Right atrium auricular region (tissue), 2 donors: ENCODE results near the gene KTN1. TPM values are rescaled to one million over a fixed set of nuclear protein-coding genes. Genes with fewer than 3 reads are reported as not detected.

Experiments used
- DNase-seq: peaks from one replicate; pipeline ENCODE4 v3.0.0-alpha.2; 2019; ENCODE audit warnings: low spot score
- H3K27ac ChIP-seq, 2 donors: fragments of 200-600 bp; sonication (generic); 1 replicate in 1 of 2; 2 replicates in 1 of 2; pipeline ENCODE4 v1.5.1; 2016 to 2019
- H3K27me3 ChIP-seq, 2 donors: fragments of 200-600 bp; sonication (generic); one replicate each; pipeline versions ENCODE4 v1.5.1 to v1.6.0; 2017 to 2019
- H3K36me3 ChIP-seq: fragments of 200-600 bp; sonication (generic); one replicate; pipeline ENCODE4 v1.5.1; 2016
- H3K4me1 ChIP-seq, 2 donors: fragments of 200-600 bp; sonication (generic); one replicate each; pipeline versions ENCODE4 v1.5.1 to v1.6.0; 2017 to 2019
- H3K4me3 ChIP-seq, 2 donors: fragments of 200-600 bp; sonication (generic); 1 replicate in 1 of 2; 2 replicates in 1 of 2; pipeline ENCODE4 v1.5.1; 2017 to 2019; ENCODE audit warnings: mild to moderate bottlenecking in 1 of 2, moderate library complexity in 1 of 2
- H3K9me3 ChIP-seq, 2 donors: fragments of 200-600 bp; sonication (generic); one replicate each; pipeline ENCODE4 v1.5.1; 2019
- CTCF ChIP-seq, 2 donors: fragments of 200-600 bp; sonication (generic); IDR thresholded peaks; one replicate each; pipeline ENCODE4 v1.5.1; 2019; ENCODE audit warnings: antibody characterized with exemption in 2 of 2
- total RNA-seq, 2 donors: library from RNA; depleted of rRNA; stranded (reverse); fragments of >200 nt; gene quantifications; one replicate each; pipeline ENCODE4 v1.1.0, GENCODE V29; 2016

Gene KTN1
- total RNA-seq, 2 donors from 2014 or later = 128 to 209 TPM

GRCh38 chr14:55605793-55606192 lies 25.8 kb downstream of the KTN1 start:
- Histone ChIP-seq H3K4me1 (peaks cover 0 to 50% of the 10 kb centered on the region in 2 donors), H3K4me3 (no peak overlapping the region), H3K27ac (no peak overlapping the region), H3K36me3 (no peaks in the 10 kb centered on the region), H3K9me3 (no peaks in the 10 kb centered on the region), H3K27me3 (no peaks in the 10 kb centered on the region)
- TF ChIP-seq CTCF (IDR thresholded peaks at IDR 0.05) = no peak
- DNase-seq = no peak

GRCh38 chr14:55607386-55607785 lies 27.4 kb downstream of the KTN1 start:
- H3K27me3 ChIP-seq = no peaks in the 10 kb centered on the region

DNA sequence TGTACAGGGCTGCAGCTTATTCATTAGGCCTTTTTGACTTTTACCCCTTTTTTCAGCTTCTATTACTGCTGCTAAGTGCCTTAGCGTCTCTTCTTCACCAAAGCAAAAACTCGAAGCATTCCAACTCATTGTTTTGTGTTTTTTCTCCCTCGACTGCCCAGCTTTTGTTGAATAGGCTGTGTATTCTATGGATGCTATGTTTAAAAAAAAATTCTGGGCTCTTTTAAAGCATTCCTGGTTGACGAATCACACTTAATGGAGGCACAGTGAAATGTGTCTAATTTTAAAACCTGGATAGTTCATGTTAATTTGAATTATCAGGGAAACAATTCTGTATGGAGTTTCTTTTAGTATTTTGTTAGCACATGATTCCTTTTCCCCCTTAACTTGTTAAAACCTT lies 29.7 kb downstream of the KTN1 start:
- no peak for TF ChIP-seq CTCF (IDR thresholded peaks at IDR 0.05)
- Histone ChIP-seq H3K4me3 (no peak overlapping the region), H3K4me1 (peaks cover 0 to 30% of the 10 kb centered on the region in 2 donors), H3K27ac (no peak overlapping the region), H3K27me3 (no peaks in the 10 kb centered on the region), H3K9me3 (no peaks in the 10 kb centered on the region), H3K36me3 (no peaks in the 10 kb centered on the region)
- DNase-seq = no peak

More at GRCh38 chr14:55607386-55607785, 27.4 kb downstream of the KTN1 start:
- peaks cover 0 to 43% of the 10 kb centered on the region in 2 donors for H3K4me1 ChIP-seq
- no peak overlapping the region for H3K27ac ChIP-seq
- H3K4me3 ChIP-seq = no peak overlapping the region
- no peak for DNase-seq
- no peaks in the 10 kb centered on the region for H3K9me3 ChIP-seq
- TF ChIP-seq CTCF (IDR thresholded peaks at IDR 0.05) = no peak
- no peaks in the 10 kb centered on the region for H3K36me3 ChIP-seq

DNA sequence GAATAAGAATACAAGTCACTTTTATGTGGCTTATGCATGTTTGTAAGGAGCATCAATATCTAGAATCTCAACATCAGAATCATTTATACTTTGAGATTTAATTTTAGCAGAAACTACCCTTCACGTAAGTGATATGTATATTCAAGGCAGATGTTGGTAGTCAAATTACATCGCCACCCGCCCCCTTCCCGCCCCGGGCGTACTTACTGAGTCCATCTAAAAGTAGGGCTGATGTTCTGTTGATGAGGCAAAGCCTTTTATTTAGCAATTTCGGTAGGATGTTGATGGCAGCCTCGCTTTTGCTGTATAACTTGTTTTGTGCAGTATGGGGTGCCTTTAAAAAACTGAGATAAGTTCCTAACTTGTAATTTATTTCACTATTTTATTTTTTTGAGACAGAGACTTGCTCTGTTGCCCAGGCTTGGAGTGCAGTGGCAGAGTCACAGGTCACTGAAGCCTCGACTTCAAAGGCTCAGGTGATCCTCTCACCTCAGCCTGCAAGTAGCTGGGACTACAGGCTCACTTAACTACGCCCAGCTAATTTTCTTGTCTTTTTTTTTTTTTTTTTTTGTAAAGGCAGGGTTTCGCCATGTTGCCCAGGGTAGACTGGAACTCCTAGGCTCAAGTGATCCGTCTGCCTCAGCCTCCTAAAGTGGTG lies 30.8 kb downstream of the KTN1 start:
- Histone ChIP-seq H3K36me3 (no peaks in the 10 kb centered on the region), H3K4me1 (peaks cover 0 to 30% of the 10 kb centered on the region in 2 donors), H3K9me3 (no peaks in the 10 kb centered on the region), H3K27ac (no peak overlapping the region), H3K4me3 (no peak overlapping the region), H3K27me3 (no peaks in the 10 kb centered on the region)
- TF ChIP-seq CTCF (IDR thresholded peaks at IDR 0.05) = no peak
- no peak for DNase-seq

DNA sequence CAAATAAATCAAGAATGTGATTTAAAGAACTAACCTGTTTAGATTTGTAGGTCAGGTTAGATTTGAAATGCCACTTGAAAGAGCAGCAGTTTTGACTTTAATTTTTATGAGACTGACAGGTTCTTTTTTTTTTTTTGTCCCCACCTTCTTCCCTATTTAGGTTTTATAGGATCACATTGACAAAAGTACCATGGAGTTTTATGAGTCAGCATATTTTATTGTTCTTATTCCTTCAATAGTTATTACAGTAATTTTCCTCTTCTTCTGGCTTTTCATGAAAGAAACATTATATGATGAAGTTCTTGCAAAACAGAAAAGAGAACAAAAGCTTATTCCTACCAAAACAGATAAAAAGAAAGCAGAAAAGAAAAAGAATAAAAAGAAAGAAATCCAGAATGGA lies 31.9 kb downstream of the KTN1 start:
- H3K4me1 ChIP-seq = peaks cover 0 to 30% of the 10 kb centered on the region in 2 donors
- no peak overlapping the region for H3K4me3 ChIP-seq
- DNase-seq = no peak
- no peak for TF ChIP-seq CTCF (IDR thresholded peaks at IDR 0.05)
- H3K36me3 ChIP-seq = peaks cover 2% of the 10 kb centered on the region
- H3K9me3 ChIP-seq = no peaks in the 10 kb centered on the region
- no peaks in the 10 kb centered on the region for H3K27me3 ChIP-seq
- no peak overlapping the region for H3K27ac ChIP-seq

- Histone ChIP-seq H3K27ac (no peak overlapping the region), H3K9me3 (no peaks in the 10 kb centered on the region), H3K36me3 (peaks cover 19% of the 10 kb centered on the region), H3K4me1 (peaks cover 0 to 17% of the 10 kb centered on the region in 2 donors), H3K4me3 (no peak overlapping the region), H3K27me3 (no peaks in the 10 kb centered on the region)
- TF ChIP-seq CTCF (IDR thresholded peaks at IDR 0.05) = no peak
- DNase-seq = no peak
Observed at GRCh38 chr14:55614304-55614703, 34.3 kb downstream of the KTN1 start.
